Measurements from ENCODE around the gene MUC21.

GRCh38 chr6:30955367-30956042, 28.0 kb upstream of the MUC21 start:
- TF ChIP-seq CTCF (IDR thresholded peaks at IDR 0.05) (no peak), POLR2A (IDR thresholded peaks at IDR 0.05) (no peak)

Measured in thyroid gland (tissue), 4 donors.